Body of pancreas (tissue), 4 donors: ENCODE results near the gene SMIM41.

Source experiments
- POLR2A ChIP-seq, 3 donors: fragments of 450-650 bp; IDR thresholded peaks; one replicate each; pipeline ENCODE4 v1.6.1; 2016; ENCODE audit warnings: antibody characterized with exemption in 3 of 3, mild to moderate bottlenecking in 2 of 3
- TF ChIP-seq, protein P1 (sequence below), 7 experiments: fragments of 450-650 bp in 4 of 7; fragments of 200-600 bp in 3 of 7; sonication (generic) in 3 of 7; IDR thresholded peaks; one replicate each; pipeline ENCODE4 v1.5.1; 2016 to 2019; ENCODE audit warnings: antibody characterized with exemption in 7 of 7

- TF ChIP-seq, protein P1, sequence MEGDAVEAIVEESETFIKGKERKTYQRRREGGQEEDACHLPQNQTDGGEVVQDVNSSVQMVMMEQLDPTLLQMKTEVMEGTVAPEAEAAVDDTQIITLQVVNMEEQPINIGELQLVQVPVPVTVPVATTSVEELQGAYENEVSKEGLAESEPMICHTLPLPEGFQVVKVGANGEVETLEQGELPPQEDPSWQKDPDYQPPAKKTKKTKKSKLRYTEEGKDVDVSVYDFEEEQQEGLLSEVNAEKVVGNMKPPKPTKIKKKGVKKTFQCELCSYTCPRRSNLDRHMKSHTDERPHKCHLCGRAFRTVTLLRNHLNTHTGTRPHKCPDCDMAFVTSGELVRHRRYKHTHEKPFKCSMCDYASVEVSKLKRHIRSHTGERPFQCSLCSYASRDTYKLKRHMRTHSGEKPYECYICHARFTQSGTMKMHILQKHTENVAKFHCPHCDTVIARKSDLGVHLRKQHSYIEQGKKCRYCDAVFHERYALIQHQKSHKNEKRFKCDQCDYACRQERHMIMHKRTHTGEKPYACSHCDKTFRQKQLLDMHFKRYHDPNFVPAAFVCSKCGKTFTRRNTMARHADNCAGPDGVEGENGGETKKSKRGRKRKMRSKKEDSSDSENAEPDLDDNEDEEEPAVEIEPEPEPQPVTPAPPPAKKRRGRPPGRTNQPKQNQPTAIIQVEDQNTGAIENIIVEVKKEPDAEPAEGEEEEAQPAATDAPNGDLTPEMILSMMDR (IDR thresholded peaks at IDR 0.05) = no peak
- no peak for TF ChIP-seq POLR2A (IDR thresholded peaks at IDR 0.05)
These were observed 25.8 kb upstream of the SMIM41 start for GRCh38 chr12:52053536-52054209.
